ENCODE data around the gene CDH4. TPM values are rescaled to one million over a fixed set of nuclear protein-coding genes. Genes with fewer than 3 reads are reported as not detected.

Gene CDH4
- total RNA-seq, 1 donor, result 8.6 TPM

DNA sequence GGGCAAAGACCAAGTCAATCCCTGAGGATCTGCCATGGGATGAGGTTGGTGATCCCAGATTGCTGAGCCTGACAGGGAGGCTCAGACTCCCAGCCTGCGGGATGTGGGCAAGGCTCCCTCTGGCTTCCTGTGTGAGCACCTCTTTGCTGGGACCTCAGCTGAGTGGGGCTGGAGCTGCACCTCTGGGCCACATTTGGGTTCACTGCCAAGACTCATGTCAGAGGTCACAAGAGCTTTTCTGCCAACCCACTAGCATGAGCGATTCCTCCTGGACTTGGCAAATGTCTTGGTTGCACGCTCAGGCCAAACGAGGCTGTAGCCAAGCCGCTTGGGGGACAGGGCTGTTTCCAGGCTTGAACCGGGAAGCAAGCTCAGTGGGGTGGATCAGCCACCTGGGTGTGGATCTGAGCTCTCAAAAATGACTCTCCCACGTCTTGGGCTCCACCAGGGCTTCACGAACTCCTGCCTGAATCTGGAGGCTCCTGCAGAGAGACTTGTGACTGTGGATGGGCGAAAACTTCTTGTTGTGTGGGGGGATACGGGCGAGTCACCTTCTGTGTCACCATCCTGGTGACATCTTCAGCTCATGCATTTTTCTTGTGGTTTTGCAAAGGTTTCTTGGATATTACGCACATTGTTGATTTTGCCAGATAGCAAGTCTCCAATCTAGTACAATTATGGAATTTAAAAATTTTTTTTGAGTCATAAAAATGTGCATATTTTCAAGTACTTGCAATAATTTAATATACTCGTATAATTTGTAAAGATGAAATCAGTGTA lies 359.5 kb downstream of the CDH4 start:
- DNase-seq (ENCODE audit: low read depth in 2 of 3, low spot score in 2 of 3), result no peak

DNA sequence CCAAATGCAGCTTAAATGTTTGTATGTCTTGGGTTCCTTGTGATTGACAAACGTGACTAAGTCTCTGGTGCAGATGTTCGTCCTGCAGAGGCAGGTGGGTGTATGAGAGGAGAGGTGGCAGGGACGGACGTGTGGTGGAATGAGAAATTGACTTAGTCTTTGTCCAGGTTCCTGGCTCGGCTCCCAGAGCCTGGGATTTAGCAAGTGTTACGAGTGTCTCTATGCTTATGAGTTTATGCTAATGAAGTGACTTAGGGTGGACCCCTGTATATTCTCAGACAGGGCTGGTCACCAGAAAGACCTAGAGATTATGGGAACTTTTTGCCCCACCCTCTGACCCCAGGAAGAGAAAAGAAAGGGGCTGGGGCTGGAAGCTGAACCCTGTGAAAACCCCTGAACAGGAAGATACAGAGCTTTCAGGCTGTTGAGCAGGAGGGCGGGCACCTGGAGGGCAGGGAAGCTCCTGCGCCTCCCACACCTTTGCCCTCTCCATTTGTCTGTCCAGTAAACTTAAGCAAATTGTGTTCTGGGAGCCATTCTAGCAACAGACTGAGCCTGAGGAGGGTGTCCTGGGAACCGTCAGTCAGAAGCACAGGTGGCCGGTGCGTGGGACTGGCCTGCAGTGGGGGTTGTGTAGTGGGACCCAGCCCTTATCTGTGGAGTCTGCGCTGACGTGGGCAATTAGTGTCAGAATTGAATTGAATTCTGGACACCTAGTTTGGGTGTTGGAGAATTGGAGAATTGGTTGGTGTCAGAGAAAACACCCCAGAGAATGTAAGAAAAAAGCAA lies 362.1 kb downstream of the CDH4 start:
- no peak for DNase-seq (ENCODE audit: low read depth in 2 of 3, low spot score in 2 of 3)

DNA sequence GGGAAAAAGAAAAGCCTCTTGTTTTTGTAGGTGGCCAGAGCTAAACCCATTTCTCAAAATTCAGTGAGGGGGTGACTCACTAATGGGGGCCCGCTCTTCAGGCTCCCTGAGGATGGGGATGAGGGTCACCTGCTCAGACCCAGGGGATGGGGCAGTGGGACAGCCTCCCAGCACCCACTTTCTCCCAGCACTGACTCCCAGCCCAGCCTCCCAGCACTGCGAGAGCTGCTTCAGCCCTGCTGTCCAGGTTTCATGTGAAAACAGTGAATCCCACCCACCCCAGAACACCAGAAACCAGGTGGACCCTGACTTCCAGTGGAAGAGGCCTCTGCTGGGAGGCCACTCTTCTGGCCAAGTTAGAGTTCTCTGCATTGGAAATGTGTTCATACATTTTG lies 362.6 kb downstream of the CDH4 start:
- no peak for DNase-seq (ENCODE audit: low read depth in 2 of 3, low spot score in 2 of 3)

DNA sequence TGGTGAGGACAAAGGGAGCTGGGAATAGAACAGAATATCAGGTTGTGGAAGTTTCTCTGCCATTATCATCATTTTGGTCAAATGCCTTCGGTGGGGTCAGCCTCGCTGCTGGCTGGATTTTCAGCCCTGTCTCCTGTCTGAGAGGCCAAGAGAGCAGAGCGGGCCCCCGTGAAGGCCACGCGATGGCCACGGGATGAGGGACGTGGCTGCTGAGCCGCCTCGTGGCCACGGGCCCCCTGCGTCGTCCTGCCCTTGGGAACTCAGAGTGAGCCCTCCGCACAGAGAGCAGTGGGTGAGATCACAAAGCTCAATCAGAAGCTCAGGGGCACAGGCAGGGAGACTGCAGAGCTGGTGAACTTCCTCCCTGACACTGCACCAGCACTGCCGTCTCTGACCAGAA lies 363.7 kb downstream of the CDH4 start:
- no peak for DNase-seq (ENCODE audit: low read depth in 2 of 3, low spot score in 2 of 3)

DNA sequence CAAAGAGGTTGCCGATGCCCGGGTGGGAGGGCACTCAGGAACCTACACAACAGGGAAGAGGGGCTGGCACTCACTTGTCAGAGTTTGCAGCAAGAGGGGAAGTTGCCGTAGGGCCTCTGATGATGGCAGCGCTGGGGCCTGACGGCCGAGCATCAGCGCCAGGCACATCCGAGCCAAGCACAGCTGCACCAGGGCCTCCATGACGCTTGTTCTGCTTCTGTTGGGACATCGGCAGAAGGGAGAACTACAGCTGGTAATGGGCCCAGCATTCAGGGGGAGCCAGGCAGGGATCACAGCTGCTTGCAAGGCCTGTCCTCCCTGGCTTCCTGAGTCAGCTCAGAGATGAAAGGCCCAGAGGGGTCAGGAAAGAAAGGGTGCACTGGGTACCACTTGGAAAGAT lies 367.7 kb downstream of the CDH4 start:
- DNase-seq (ENCODE audit: low read depth in 2 of 3, low spot score in 2 of 3), result no peak

DNA sequence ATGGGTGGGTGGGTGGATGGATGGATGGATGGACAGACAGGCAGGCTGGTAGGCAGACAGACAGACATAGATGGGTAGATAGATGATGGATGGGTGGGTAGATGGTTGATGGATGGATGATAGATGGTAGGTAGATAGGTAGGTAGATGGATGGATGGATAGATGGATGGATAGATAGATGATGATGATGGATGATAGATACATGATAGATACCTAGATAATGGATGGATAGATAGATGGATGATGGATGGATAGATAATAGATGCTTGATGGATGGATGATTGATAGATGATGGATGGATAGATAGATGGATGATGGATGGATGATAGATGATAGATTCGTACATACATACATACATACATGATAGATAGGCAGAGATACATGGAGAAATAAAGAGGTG lies 368.1 kb downstream of the CDH4 start:
- DNase-seq (ENCODE audit: low read depth in 2 of 3, low spot score in 2 of 3), result no peak

DNA sequence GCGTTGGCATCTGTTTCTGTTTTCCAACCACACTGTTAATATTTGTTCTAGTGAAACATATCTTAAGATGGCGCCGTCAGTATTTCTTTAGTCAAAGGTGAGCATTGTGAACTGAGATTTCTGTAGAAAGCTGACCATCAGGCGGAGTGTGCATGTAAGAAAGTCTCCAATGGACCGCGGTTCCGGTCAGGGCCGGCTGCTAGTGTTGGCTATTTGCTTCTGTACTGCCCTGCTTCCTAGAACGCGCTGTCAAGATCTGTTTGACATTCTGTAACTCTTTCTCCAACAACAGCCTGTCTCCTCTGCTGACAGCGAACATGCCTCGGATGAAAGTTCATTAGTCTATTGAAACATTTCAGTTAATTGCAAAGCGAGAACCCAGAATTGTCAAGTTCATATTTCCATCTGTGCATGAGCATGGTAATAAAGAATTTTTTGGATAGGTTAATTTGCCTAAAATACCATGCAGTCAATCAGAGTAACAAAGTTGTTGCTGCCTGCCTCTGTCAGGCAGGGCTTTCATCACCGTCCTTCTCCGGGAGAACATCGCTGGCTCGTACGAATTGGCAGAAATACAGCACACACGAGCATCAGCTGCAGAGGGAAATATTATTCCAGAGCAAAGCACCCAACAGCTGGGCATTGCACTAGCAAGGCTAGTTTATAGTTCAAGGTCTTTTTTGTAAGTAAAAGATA lies 369.1 kb downstream of the CDH4 start:
- no peak for DNase-seq (ENCODE audit: low read depth in 2 of 3, low spot score in 2 of 3)

DNA sequence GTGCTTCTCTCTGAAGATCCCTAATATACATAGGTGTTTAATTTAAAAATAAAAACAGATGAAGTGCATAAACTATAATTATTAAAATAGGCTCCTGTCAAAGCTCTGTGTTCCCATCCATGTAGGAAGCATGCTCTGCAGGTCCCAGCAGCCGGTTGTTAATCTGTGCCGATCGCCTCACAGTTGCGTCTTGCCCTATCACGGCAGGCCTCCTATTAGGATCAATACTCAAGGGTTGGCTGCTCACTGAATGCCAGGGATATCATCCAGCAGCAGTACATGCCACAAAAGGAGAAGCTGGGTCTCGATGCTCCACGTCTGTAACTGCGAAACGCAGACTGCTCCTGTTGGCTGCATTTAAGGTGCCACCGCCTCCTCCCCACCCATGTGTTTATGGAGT lies 369.8 kb downstream of the CDH4 start:
- DNase-seq (ENCODE audit: low read depth in 2 of 3, low spot score in 2 of 3), result no peak

DNA sequence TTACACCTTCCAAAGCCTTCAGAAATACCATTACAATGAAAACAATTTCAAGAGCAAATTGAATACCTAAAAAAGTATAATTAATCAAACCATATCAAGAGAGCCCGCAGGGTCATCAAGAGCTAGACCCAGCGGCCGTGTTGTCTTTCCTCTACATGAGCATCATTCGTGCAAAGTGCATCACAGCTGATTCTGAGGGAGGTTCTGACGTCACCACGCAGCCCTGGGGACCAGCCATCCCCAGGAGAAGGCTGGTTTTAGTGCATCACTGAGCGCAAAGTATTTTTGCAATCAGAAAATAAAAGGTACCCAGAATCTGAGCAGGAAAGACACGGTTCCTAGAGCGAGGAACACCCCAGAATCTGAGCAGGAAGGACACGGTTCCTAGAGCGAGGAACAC lies 371.4 kb downstream of the CDH4 start:
- no peak for DNase-seq (ENCODE audit: low read depth in 2 of 3, low spot score in 2 of 3)

DNA sequence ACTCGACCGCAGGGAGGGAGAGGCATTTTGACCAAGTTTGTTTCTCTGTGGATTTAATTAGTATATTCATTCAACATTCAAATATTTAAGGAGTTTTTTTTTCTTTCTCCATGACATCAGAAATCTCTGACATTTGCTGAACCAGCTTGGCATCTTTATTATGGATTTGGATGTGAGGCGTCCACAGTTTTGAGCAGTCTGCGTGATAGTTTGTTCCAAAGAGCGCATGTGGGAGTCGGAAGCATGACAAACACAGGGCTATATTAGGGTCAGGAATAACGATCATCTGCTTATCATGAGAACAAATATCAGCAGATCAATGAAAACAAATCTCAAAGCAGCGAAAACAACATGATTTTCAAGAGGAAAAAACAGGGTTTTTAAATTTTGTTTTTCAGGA lies 373.2 kb downstream of the CDH4 start:
- DNase-seq (ENCODE audit: low read depth in 2 of 3, low spot score in 2 of 3), result no peak

DNA sequence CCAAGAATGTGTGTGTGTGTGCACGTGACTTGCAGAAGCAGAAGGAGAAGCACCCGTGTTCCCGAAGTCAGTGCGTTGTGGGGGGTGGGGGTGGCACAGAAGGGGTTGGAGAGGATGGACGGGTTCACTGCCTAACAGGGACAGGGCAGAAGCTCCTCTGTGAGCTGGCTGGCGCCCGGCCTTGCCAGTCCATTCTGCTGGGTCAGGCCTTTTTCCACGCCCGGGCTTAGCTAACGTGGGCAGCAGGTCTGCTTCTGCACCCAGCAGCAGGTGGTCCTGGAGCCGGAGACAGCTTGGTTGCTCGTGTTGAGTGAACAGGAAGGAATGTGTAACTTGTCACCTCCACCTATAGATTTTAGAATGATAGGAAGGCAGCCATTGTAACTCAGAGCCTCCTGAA lies 374.4 kb downstream of the CDH4 start:
- no peak for DNase-seq (ENCODE audit: low read depth in 2 of 3, low spot score in 2 of 3)

DNA sequence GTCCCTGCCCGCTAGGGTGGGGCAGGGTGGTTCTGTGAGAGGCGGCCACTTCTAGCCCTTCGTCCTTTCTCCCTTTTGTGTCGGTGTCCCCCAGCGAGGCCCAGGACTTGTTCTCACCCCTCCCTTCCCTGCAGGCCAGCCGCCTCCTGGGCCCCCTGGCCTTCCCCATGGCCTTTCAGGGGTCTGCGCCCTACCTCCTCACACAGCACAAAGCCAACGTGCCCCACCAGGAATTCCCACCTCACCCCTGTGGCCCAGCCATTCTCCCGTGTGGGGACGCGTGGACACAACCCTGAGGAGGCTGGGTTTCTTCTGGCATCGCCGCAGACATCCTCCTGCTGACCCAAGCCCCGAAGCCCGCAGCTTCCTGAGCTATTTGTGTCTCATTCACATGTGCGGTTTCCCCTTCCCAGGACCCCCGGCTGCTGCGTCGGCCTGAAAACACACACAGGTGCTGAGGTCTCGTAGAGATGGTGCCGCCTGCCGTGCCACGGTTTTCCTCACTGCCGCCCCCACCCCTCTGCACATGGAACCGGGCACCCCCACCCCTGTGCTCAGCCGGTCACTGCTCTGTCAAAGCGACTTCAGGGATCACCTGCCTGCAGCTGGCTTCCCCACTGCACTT lies 375.8 kb downstream of the CDH4 start:
- no peak for DNase-seq (ENCODE audit: low read depth in 2 of 3, low spot score in 2 of 3)

DNA sequence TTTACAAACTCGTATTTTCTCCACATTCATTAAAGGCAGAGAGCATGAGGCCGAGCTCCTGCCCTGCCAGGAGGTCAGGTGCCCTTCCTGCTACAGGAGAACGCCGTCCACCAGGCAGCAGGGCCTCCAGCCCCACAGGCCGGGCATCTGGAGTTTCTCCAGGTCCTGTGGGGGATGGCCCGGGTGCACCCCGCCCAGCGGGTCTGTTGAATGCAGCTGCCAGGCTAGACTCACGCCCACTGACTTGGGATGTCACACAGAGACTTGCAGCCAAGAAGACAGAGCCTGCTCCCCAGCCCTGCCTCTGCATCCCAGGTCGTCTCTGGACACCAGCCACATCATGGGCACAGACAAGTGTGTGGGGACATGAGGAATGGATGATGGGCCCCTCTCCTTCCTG lies 376.4 kb downstream of the CDH4 start:
- DNase-seq (ENCODE audit: low read depth in 2 of 3, low spot score in 2 of 3), result no peak

DNA sequence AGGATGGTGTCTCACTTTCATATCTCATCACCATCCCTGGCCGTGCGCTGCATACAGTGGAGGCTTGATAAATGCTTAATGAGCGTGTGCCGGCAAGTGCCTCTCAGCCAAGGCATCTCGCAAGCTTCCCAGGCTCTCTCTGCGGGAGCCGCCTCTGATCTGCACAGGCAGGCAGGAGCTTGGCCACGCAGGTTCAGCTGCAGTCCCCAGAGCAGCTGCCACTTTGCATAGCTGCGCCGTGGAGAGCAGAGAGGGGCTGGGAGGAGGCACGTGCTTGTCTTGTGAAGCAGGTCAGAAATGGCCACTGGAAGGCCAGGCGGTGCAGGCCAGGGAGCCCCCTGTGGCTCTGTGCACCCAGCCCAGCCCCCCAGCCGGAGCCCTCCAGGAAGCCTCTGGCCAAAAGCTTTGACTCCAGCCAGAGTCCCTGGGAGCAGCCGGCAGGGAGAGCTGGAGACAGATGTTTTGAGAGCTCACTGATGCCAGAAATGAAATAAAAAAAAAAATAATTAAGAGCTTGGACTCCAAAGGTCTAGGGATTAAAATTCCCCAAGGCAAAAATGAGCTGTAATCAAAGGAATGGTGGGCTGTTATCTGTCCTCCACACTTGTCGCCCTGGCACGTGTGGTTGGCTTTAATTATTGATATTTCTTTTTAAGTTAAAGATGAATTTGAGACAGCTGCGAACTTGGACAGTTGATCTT lies 377.0 kb downstream of the CDH4 start:
- DNase-seq (ENCODE audit: low read depth in 2 of 3, low spot score in 2 of 3), result no peak

DNA sequence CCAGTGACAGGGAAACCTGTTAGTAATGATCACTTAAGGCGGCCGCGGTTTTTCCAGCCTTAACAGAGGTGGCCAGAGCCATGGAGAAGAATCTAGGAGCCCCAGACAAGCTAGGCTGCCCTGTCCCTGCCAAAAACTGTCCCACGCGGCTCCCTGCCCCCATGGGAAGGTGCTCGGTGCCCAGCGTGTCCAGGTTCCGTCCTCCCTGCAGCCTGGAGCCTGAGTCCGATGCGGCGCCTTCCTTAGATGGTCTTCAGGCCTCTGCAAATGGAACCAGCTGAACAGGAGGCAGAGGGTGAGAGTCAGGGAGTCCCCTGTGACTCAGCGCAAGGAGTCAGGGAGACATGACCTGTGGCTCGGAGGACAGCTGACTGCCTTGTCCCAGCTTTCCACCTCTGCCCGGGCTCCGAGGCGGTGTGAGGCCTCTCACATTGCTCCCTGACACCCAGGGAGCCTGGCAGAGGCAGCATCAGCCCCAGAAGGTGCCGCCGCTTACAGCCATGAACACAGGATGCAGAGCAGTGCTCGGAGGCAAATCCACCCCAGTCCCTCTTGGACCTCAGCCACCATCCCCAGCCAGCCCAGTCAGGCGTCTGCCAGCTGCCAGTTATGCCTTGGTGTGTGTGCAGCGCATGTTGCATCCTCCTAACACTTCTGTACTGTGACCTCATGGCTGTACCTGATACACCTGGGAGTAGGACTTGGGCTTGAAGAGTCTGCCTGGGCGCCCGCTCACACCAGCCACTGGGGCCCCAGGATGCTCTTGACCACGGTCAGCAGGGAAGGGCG lies 377.7 kb downstream of the CDH4 start:
- no peak for DNase-seq (ENCODE audit: low read depth in 2 of 3, low spot score in 2 of 3)

DNA sequence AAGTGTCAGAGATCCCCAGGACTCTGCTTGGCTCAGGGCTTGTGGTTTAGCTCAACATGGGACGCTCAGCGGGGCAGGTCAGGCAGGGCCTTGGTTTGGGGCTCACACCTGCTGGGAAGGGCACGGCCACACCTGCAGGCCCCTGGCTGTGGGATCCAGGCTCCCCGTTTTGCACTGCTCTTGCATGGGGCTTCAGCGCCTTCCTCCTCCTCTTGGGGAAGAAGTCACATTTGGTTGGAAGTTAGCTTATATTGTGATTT lies 378.3 kb downstream of the CDH4 start:
- DNase-seq (ENCODE audit: low read depth in 2 of 3, low spot score in 2 of 3), result no peak

DNA sequence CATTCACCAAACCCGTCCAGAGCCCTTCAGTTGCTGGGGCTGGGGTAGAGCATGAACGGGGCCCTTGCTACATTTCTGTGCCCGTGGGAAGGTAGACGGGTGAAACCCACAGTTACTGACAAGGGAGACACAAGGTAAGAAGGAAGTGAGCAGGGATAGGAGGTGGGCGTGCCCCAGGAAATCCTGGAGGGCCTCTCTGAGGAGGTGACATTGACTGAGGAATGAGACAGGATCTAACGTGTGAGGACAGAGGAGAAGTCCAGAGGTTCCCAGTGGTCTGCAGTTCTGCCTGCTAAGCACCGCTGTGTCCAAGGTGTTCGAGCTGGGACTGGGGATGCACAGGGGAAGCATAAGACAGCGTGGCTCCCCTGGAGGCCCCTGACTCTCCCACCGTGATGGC lies 378.8 kb downstream of the CDH4 start:
- no peak for DNase-seq (ENCODE audit: low read depth in 2 of 3, low spot score in 2 of 3)

DNA sequence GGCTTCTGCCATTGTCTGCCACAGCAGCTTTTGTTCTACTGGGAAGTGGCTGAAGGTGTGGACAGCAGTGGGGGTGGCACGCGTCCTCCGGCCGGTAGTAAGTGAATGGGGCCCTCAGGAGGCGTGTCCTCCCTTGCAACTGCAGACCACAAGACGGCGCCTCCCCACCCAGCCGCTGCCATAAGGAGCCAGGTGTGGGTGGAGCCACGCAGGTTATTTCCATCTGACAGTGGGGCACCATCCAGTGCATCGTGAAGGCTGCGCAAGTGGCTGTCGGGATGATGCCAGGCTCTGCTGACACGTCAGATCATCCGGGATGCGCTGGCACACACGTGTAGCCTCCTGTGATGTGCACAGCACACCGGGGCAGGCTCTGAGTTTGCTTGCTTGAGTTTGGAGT lies 379.7 kb downstream of the CDH4 start:
- DNase-seq (ENCODE audit: low read depth in 2 of 3, low spot score in 2 of 3), result no peak

DNA sequence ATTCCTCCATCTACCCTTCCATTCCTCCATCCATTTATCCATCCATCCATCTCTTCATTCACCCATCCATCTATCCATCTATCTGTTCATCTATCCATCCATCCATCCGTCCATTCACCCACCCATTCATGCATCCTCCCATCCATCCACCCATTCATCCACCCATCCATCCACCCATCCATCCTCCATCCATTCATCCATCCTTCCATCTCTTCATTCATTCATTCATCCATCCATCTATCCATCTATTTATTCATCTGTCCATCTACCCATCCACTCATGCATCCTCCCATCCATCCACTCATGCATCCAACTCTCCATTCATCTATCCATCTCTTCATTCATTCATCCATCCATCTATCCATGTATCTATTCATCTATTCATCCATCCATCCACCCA lies 380.9 kb downstream of the CDH4 start:
- DNase-seq (ENCODE audit: low read depth in 2 of 3, low spot score in 2 of 3), result no peak
